GM12878 (cell line): ENCODE results near the gene NPBWR2. TPM values are rescaled to one million over a fixed set of nuclear protein-coding genes. Genes with fewer than 3 reads are reported as not detected.

Experiments used
- ATAC-seq: fragments of 200-7000 bp; cut with Tn5 transposase; 3 replicates; pipeline ENCODE4 v1.9.1; 2020; ENCODE audit warnings: mild to moderate bottlenecking, moderate library complexity
- BruUV-seq: library from RNA; stranded (reverse); fragments of 400-500 nt; replicated peaks from 2 replicates; lab custom pipeline; 2021; lab: Mats Ljungman, UMichigan
- CTCF ChIA-PET: fragments of 300-600 bp; sonication (Branson Sonifier 250); formaldehyde crosslinking; extraction: SDS; loops from one replicate; lab custom pipeline; 2021; ENCODE audit warnings: inconsistent platforms; lab: Yijun Ruan, JAX
- POLR2A ChIA-PET: fragments of 350-600 bp; formaldehyde crosslinking; extraction: SDS; loops from one replicate; lab custom pipeline; 2021; ENCODE audit warnings: inconsistent platforms; lab: Charles Lee
- RAD21 ChIA-PET: fragments of 300-600 bp; sonication (Branson Sonifier 250); formaldehyde crosslinking; loops from one replicate; lab custom pipeline; 2023; ENCODE audit warnings: antibody characterized with exemption; ENCODE audit not compliant: unreplicated experiment; lab: Charles Lee
- SMC1A ChIA-PET: fragments of 300-600 bp; sonication (Branson Sonifier 250); formaldehyde crosslinking; loops from one replicate; lab custom pipeline; 2023; ENCODE audit not compliant: unreplicated experiment, uncharacterized antibody; lab: Charles Lee
- DNase-seq: peaks from one replicate; pipeline ENCODE4 v3.0.0-alpha.2; 2011; ENCODE audit warnings: low read depth, low spot score
- FAIRE-seq: peaks from 3 replicates; lab custom pipeline; 2011; peaks lifted over from hg19 to GRCh38; lab: Jason Lieb, UNC
- H2AFZ ChIP-seq: 2 replicates; pipeline ENCODE4 v1.6.0; 2011; ENCODE audit warnings: low read depth, low read length, control low read depth; ENCODE audit not compliant: control insufficient read depth
- H3K27ac ChIP-seq: 2 replicates; pipeline ENCODE4 v1.5.1; 2011; ENCODE audit warnings: control low read depth; ENCODE audit not compliant: control insufficient read depth, insufficient read depth
- H3K27me3 ChIP-seq, 2 experiments: replicated peaks in 1 of 2; 2 replicates each; pipeline versions ENCODE4 v1.6.0 to v1.6.1; 2011; ENCODE audit warnings: low read length in 1 of 2; ENCODE audit not compliant: control insufficient read depth in 2 of 2, insufficient read depth in 2 of 2
- H3K36me3 ChIP-seq, 2 experiments: 2 replicates each; pipeline ENCODE4 v1.5.1; 2011; ENCODE audit warnings: low read length in 1 of 2; ENCODE audit not compliant: control insufficient read depth in 2 of 2, insufficient read depth in 2 of 2
- H3K4me1 ChIP-seq: 2 replicates; pipeline ENCODE4 v1.6.1; 2011; ENCODE audit warnings: mild to moderate bottlenecking, low read length, moderate library complexity, mixed read lengths; ENCODE audit not compliant: control insufficient read depth, insufficient read depth
- H3K4me2 ChIP-seq: 2 replicates; pipeline ENCODE4 v1.6.0; 2011; ENCODE audit warnings: control low read depth; ENCODE audit not compliant: control insufficient read depth, insufficient read depth
- H3K4me3 ChIP-seq: fragments of 200-600 bp; sonication (generic); 2 replicates; pipeline ENCODE4 v1.5.1; 2016
- H3K79me2 ChIP-seq: 2 replicates; pipeline ENCODE4 v1.6.0; 2011; ENCODE audit warnings: low read length; ENCODE audit not compliant: control insufficient read depth, insufficient read depth
- H3K9ac ChIP-seq: 2 replicates; pipeline ENCODE4 v1.8.0; 2011; ENCODE audit warnings: low read length, control low read depth, mixed read lengths; ENCODE audit not compliant: control insufficient read depth, insufficient read depth
- H3K9me3 ChIP-seq: replicated peaks from 3 replicates; pipeline ENCODE4 v1.5.1; 2011; ENCODE audit warnings: mild to moderate bottlenecking, low read length; ENCODE audit not compliant: control insufficient read depth, insufficient read depth
- H4K20me1 ChIP-seq: 2 replicates; pipeline ENCODE4 v1.6.0; 2011; ENCODE audit not compliant: control insufficient read depth, insufficient read depth
- NR2F1 ChIP-seq: fragments of 450-650 bp; conservative IDR thresholded peaks from 2 replicates; pipeline ENCODE4 v1.6.1; 2017; ENCODE audit warnings: mild to moderate bottlenecking
- POLR2AphosphoS5 ChIP-seq: IDR thresholded peaks from 2 replicates; pipeline ENCODE4 v1.6.1; 2011; ENCODE audit warnings: mild to moderate bottlenecking, low read length, inconsistent platforms
- SKIL ChIP-seq: fragments of 450-650 bp; IDR thresholded peaks from 2 replicates; pipeline ENCODE4 v1.6.1; 2017; ENCODE audit warnings: mild to moderate bottlenecking, low read depth, inconsistent platforms; ENCODE audit not compliant: poor library complexity, severe bottlenecking
- STAT1 ChIP-seq: fragments of 450-650 bp; conservative IDR thresholded peaks from 2 replicates; pipeline ENCODE4 v1.6.1; 2014; ENCODE audit warnings: antibody characterized with exemption, mild to moderate bottlenecking
- TCF12 ChIP-seq: IDR thresholded peaks from 2 replicates; pipeline ENCODE4 v1.6.1; 2011; ENCODE audit warnings: low read depth, mild to moderate bottlenecking, low read length
- TCF7 ChIP-seq: IDR thresholded peaks from 2 replicates; pipeline ENCODE4 v1.6.1; 2014; ENCODE audit warnings: antibody characterized with exemption, borderline replicate concordance
- ZNF384 ChIP-seq: IDR thresholded peaks from 2 replicates; pipeline ENCODE4 v1.6.1; 2012; ENCODE audit warnings: low read depth, mild to moderate bottlenecking, low read length, improper control_type of control experiment, borderline replicate concordance
- WGBS: methylation state at CpG from one replicate; pipeline ENCODE4 v1.1.6; 2016; ENCODE audit warnings: low lambda C conversion rate; ENCODE audit not compliant: insufficient replicate concordance, insufficient coverage; ENCODE audit errors: missing lambda C conversion rate; 5-methylcytosine and 5-hydroxymethylcytosine counted together
- in situ Hi-C: fragments of 300-500 bp; cut with MboI; formaldehyde crosslinking; loops from 9 replicates; pipeline ENCODE4 v1.14.3; 2018; ENCODE audit warnings: mixed read lengths
- intact Hi-C: fragments of 100-400 bp; cut with micrococcal nuclease; formaldehyde crosslinking; loops from one replicate; pipeline ENCODE4 v1.14.2; 2022; ENCODE audit not compliant: unreplicated experiment
- polyA plus RNA-seq, 11 experiments: library from polyadenylated mRNA; depleted of rRNA in 4 of 11; unstranded in 6 of 11; stranded (reverse) in 5 of 11; fragments of >200 nt; fragmentation: Nextera tagmentation in 4 of 11; fragmentation: Illumina TruSeq in 1 of 11; extraction: Ambion mirVana in 4 of 11; extraction: Trizol in 1 of 11; gene quantifications; 1 replicate in 1 of 11; 2 replicates in 10 of 11; pipeline versions ENCODE4 v1.2.1 to v1.2.3, GENCODE V29; 2011 to 2016; ENCODE audit warnings: inconsistent platforms in 2 of 11, missing spikeins in 2 of 11, low read depth in 1 of 11
- total RNA-seq, 4 experiments: library from RNA; depleted of rRNA in 3 of 4; stranded (reverse); fragments of >200 nt in 3 of 4; fragmentation: Illumina TruSeq in 1 of 4; extraction: Trizol in 1 of 4; gene quantifications; 2 replicates each; pipeline versions ENCODE4 v1.2.1 to v1.2.3, GENCODE V29; 2013 to 2021
- TF ChIP-seq, protein P1 (sequence below): fragments of 450-650 bp; formaldehyde crosslinking; IDR thresholded peaks from 2 replicates; pipeline ENCODE4 v1.5.0; 2022; ENCODE audit warnings: mild to moderate bottlenecking, missing genetic modification characterization

Gene NPBWR2
- total and polyA plus RNA-seq, 10 of the 15 experiments (the other 5 are each of a cell fraction or from before 2014, with no cell fraction given), result not detected

- H3K4me3 ChIP-seq, result no peak overlapping the region
- no peak overlapping the region for H3K4me2 ChIP-seq
- intact Hi-C loops (no loop called here), in situ Hi-C loops (no loop called here)
- BruUV-seq, result no TSS peak
- WGBS, result 54% methylated on average over 7 of the region's 7 CpGs
- no peaks in the 10 kb centered on the region for H3K79me2 ChIP-seq
- H3K27me3 ChIP-seq, result no peaks in the 10 kb centered on the region
- ChIA-PET SMC1A (no interaction called here), CTCF (no interaction called here), RAD21 (no interaction called here), POLR2A (no interaction called here)
- no peaks in the 10 kb centered on the region for H3K4me1 ChIP-seq
- no peak for DNase-seq
- no peak overlapping the region for H3K27ac ChIP-seq
- H3K9ac ChIP-seq, result no peak overlapping the region
- no peak for ATAC-seq
- no peaks in the 10 kb centered on the region for H3K36me3 ChIP-seq
- TF ChIP-seq SKIL (no peak), TCF12 (no peak), ZNF384 (no peak), TCF7 (no peak), POLR2AphosphoS5 (no peak), STAT1 (no peak), NR2F1 (no peak)
- TF ChIP-seq, protein P1, sequence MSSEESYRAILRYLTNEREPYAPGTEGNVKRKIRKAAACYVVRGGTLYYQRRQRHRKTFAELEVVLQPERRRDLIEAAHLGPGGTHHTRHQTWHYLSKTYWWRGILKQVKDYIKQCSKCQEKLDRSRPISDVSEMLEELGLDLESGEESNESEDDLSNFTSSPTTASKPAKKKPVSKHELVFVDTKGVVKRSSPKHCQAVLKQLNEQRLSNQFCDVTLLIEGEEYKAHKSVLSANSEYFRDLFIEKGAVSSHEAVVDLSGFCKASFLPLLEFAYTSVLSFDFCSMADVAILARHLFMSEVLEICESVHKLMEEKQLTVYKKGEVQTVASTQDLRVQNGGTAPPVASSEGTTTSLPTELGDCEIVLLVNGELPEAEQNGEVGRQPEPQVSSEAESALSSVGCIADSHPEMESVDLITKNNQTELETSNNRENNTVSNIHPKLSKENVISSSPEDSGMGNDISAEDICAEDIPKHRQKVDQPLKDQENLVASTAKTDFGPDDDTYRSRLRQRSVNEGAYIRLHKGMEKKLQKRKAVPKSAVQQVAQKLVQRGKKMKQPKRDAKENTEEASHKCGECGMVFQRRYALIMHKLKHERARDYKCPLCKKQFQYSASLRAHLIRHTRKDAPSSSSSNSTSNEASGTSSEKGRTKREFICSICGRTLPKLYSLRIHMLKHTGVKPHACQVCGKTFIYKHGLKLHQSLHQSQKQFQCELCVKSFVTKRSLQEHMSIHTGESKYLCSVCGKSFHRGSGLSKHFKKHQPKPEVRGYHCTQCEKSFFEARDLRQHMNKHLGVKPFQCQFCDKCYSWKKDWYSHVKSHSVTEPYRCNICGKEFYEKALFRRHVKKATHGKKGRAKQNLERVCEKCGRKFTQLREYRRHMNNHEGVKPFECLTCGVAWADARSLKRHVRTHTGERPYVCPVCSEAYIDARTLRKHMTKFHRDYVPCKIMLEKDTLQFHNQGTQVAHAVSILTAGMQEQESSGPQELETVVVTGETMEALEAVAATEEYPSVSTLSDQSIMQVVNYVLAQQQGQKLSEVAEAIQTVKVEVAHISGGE, result no peak
- H3K9me3 ChIP-seq, result peaks cover 5% of the 10 kb centered on the region; the same call in 2 of the 3 replicates
- FAIRE-seq, result no peak
- H4K20me1 ChIP-seq, result no peaks in the 10 kb centered on the region
- H2AFZ ChIP-seq, result no peak overlapping the region
These were observed 41.8 kb upstream of the NPBWR2 start for GRCh38 chr20:64149141-64149540.
